GM18951 (cell line): ENCODE measurements around the gene STARD9.

Experiments
- POLR2A ChIP-seq: IDR thresholded peaks from 4 replicates; pipeline ENCODE4 v1.6.1; 2011; ENCODE audit warnings: mild to moderate bottlenecking; ENCODE audit not compliant: insufficient read length, insufficient read depth; ENCODE audit errors: extremely low read depth
- in situ Hi-C: fragments of 300-500 bp; cut with MboI; formaldehyde crosslinking; loops from one replicate; pipeline ENCODE4 v1.12.0; 2022; ENCODE audit warnings: low sequenced_read_pairs, mixed read lengths, inconsistent platforms; ENCODE audit not compliant: unreplicated experiment

STARD9 gene

GRCh38 chr15:42686281-42686680, 110.9 kb downstream of the STARD9 start:
- in situ Hi-C loops = no loop called here
- no peak for TF ChIP-seq POLR2A

- in situ Hi-C loops = no loop called here
- no peak for TF ChIP-seq POLR2A
Observed at GRCh38 chr15:42687740-42688139, 112.3 kb downstream of the STARD9 start.

GRCh38 chr15:42688301-42688700, 112.9 kb downstream of the STARD9 start:
- no peak for TF ChIP-seq POLR2A
- in situ Hi-C loops = no loop called here

- TF ChIP-seq POLR2A = no peak
- in situ Hi-C loops = no loop called here
Observed at GRCh38 chr15:42691308-42691707, 115.9 kb downstream of the STARD9 start.

- in situ Hi-C loops = no loop called here
Observed at GRCh38 chr15:42691770-42692169, 116.4 kb downstream of the STARD9 start.

GRCh38 chr15:42692536-42692935, 117.1 kb downstream of the STARD9 start:
- no peak for TF ChIP-seq POLR2A
- in situ Hi-C loops = no loop called here

More at GRCh38 chr15:42691770-42692169, 116.4 kb downstream of the STARD9 start:
- TF ChIP-seq POLR2A = no peak

GRCh38 chr15:42692997-42693396, 117.6 kb downstream of the STARD9 start:
- in situ Hi-C loops = no loop called here
- TF ChIP-seq POLR2A = no peak

GRCh38 chr15:42693496-42693895, 118.1 kb downstream of the STARD9 start:
- TF ChIP-seq POLR2A = no peak
- in situ Hi-C loops = no loop called here

GRCh38 chr15:42693942-42694341, 118.5 kb downstream of the STARD9 start:
- in situ Hi-C loops = no loop called here
- no peak for TF ChIP-seq POLR2A

GRCh38 chr15:42694398-42694797, 119.0 kb downstream of the STARD9 start:
- no peak for TF ChIP-seq POLR2A
- in situ Hi-C loops = no loop called here

GRCh38 chr15:42695527-42696071, 120.2 kb downstream of the STARD9 start:
- in situ Hi-C loops = no loop called here
- no peak for TF ChIP-seq POLR2A

- in situ Hi-C loops = no loop called here
- TF ChIP-seq POLR2A = no peak
Observed at GRCh38 chr15:42696626-42697025, 121.2 kb downstream of the STARD9 start.

- TF ChIP-seq POLR2A = no peak
- in situ Hi-C loops = no loop called here
Observed at GRCh38 chr15:42704492-42704926, 129.1 kb downstream of the STARD9 start.

GRCh38 chr15:42705336-42705735, 129.9 kb downstream of the STARD9 start:
- in situ Hi-C loops = loop anchor here (5.0 kb wide), 1 partner anchor 227 kb away; no protein-coding TSS in a partner anchor
- TF ChIP-seq POLR2A = no peak

- no peak for TF ChIP-seq POLR2A
- in situ Hi-C loops = loop anchor here (5.0 kb wide), 1 partner anchor 225 kb away; no protein-coding TSS in a partner anchor
Observed at GRCh38 chr15:42707068-42707467, 131.7 kb downstream of the STARD9 start.
